HepG2 (cell line): ENCODE measurements around the gene PRM2. TPM values are rescaled to one million over a fixed set of nuclear protein-coding genes. Genes with fewer than 3 reads are reported as not detected.
A peak's percentile ranks its signal among the peaks of the same experiment; 100 is the strongest.

Experiments
- ARHGAP35 ChIP-seq: sonication (generic); formaldehyde crosslinking; IDR thresholded peaks from 2 replicates; pipeline ENCODE4 v1.9.0; 2022; ENCODE audit warnings: mild to moderate bottlenecking, inconsistent platforms, moderate library complexity, missing genetic modification reagents, borderline replicate concordance
- ATF1 ChIP-seq: IDR thresholded peaks from 2 replicates; pipeline ENCODE4 v1.6.1; 2016; ENCODE audit warnings: mild to moderate bottlenecking, control low read depth
- ATF7-NPFF ChIP-seq: sonication (generic); formaldehyde crosslinking; IDR thresholded peaks from 2 replicates; pipeline ENCODE4 v1.8.1; 2023; ENCODE audit warnings: mild to moderate bottlenecking, low read depth, missing genetic modification reagents, moderate library complexity
- ATRX ChIP-seq: sonication (generic); formaldehyde crosslinking; IDR thresholded peaks from 2 replicates; pipeline ENCODE4 v1.4.0; 2020; ENCODE audit warnings: missing genetic modification reagents, borderline replicate concordance
- CBX1 ChIP-seq: IDR thresholded peaks from one replicate; pipeline ENCODE4 v1.6.1; 2016; ENCODE audit warnings: antibody characterized with exemption, low read depth
- DZIP1 ChIP-seq: sonication (generic); formaldehyde crosslinking; IDR thresholded peaks from 2 replicates; pipeline ENCODE4 v1.5.0; 2020; ENCODE audit warnings: mild to moderate bottlenecking, missing genetic modification reagents
- HNF4G ChIP-seq, 2 experiments: sonication (generic) in 1 of 2; formaldehyde crosslinking in 1 of 2; IDR thresholded peaks; 2 replicates each; pipeline versions ENCODE4 v1.4.0 to v1.6.1; 2011 to 2020; ENCODE audit warnings: borderline replicate concordance in 2 of 2, low read depth in 2 of 2, mild to moderate bottlenecking in 2 of 2, low read length in 1 of 2, missing genetic modification reagents in 1 of 2, moderate library complexity in 1 of 2
- HNRNPH1 ChIP-seq: fragments of 200-400 bp; formaldehyde crosslinking; optimal IDR thresholded peaks from 2 replicates; pipeline ENCODE3; 2017; ENCODE audit warnings: mild to moderate bottlenecking, low read depth, low read length
- HOMEZ ChIP-seq: IDR thresholded peaks from 2 replicates; pipeline ENCODE4 v1.6.1; 2016; ENCODE audit warnings: low read depth
- MIER3 ChIP-seq: IDR thresholded peaks from 2 replicates; pipeline ENCODE4 v1.6.1; 2016; ENCODE audit warnings: missing compliant biosample characterization, borderline replicate concordance
- NAIF1 ChIP-seq: sonication (generic); formaldehyde crosslinking; IDR thresholded peaks from 2 replicates; pipeline ENCODE4 v1.5.0; 2020; ENCODE audit warnings: mild to moderate bottlenecking, missing genetic modification reagents, borderline replicate concordance
- NR2F1 ChIP-seq, 2 experiments: fragments of 450-650 bp in 1 of 2; formaldehyde crosslinking in 1 of 2; IDR thresholded peaks; 2 replicates each; pipeline versions ENCODE4 v1.5.0 to v1.6.1; 2016 to 2020; ENCODE audit warnings: mild to moderate bottlenecking in 1 of 2, missing compliant biosample characterization in 1 of 2, missing genetic modification reagents in 1 of 2, moderate library complexity in 1 of 2
- RBM39 ChIP-seq: fragments of 200-400 bp; formaldehyde crosslinking; IDR thresholded peaks from one replicate; pipeline ENCODE4 v1.6.1; 2018; ENCODE audit warnings: antibody characterized with exemption, mild to moderate bottlenecking, low read depth, low read length; ENCODE audit not compliant: poor library complexity, severe bottlenecking
- RXRB ChIP-seq: IDR thresholded peaks from 2 replicates; pipeline ENCODE4 v1.6.1; 2016; ENCODE audit warnings: borderline replicate concordance, missing genetic modification reagents, missing compliant biosample characterization
- SMAD3 ChIP-seq: sonication (generic); formaldehyde crosslinking; IDR thresholded peaks from 2 replicates; pipeline ENCODE4 v1.4.0; 2020; ENCODE audit warnings: missing genetic modification reagents
- SMARCE1 ChIP-seq: fragments of 450-650 bp; IDR thresholded peaks from 2 replicates; pipeline ENCODE4 v1.6.1; 2017; ENCODE audit warnings: borderline replicate concordance
- ZBTB14 ChIP-seq: sonication (generic); formaldehyde crosslinking; IDR thresholded peaks from 2 replicates; pipeline ENCODE4 v1.4.0; 2020; ENCODE audit warnings: missing genetic modification reagents
- ZNF543 ChIP-seq: sonication (generic); formaldehyde crosslinking; IDR thresholded peaks from 2 replicates; pipeline ENCODE4 v1.4.0; 2020; ENCODE audit warnings: mild to moderate bottlenecking, missing genetic modification reagents
- ZNF615 ChIP-seq: sonication (generic); formaldehyde crosslinking; IDR thresholded peaks from 2 replicates; pipeline ENCODE4 v1.5.0; 2020; ENCODE audit warnings: mild to moderate bottlenecking, missing genetic modification reagents, borderline replicate concordance
- polyA plus RNA-seq, 8 experiments: library from polyadenylated mRNA; depleted of rRNA in 3 of 8; stranded (reverse) in 7 of 8; unstranded in 1 of 8; fragments of >200 nt; fragmentation: Illumina TruSeq in 4 of 8; extraction: Trizol in 4 of 8; gene quantifications; 2 replicates each; pipeline versions ENCODE4 v1.2.1 to v1.2.3, GENCODE V29; 2011 to 2016; ENCODE audit warnings: low read depth in 4 of 8, missing spikeins in 1 of 8, mixed read lengths in 1 of 8; ENCODE audit not compliant: insufficient read depth in 1 of 8
- total RNA-seq, 5 experiments: library from RNA; depleted of rRNA; stranded (reverse); fragments of >200 nt; fragmentation: Illumina TruSeq; extraction: Trizol; gene quantifications; 2 replicates each; pipeline ENCODE4 v1.2.3, GENCODE V29; 2016; ENCODE audit warnings: low read depth in 1 of 5
- TF ChIP-seq, protein P1 (sequence below): sonication (generic); formaldehyde crosslinking; IDR thresholded peaks from 2 replicates; pipeline ENCODE4 v1.5.1; 2020; ENCODE audit warnings: missing genetic modification reagents, mild to moderate bottlenecking, borderline replicate concordance
- TF ChIP-seq, protein P2 (sequence below): sonication (generic); formaldehyde crosslinking; IDR thresholded peaks from 2 replicates; pipeline ENCODE4 v1.8.0; 2022; ENCODE audit warnings: mild to moderate bottlenecking, missing genetic modification reagents, moderate library complexity

PRM2 gene
- total and polyA plus RNA-seq, 2 of the 13 experiments (the other 11 are each of a cell fraction or from before 2014, with no cell fraction given): 0.54 TPM; not detected in 1

- no peak for TF ChIP-seq SMAD3 (CRISPR knock-in tag)
- TF ChIP-seq RBM39: peak; percentile 80
- no peak for TF ChIP-seq ATRX (CRISPR knock-in tag)
- 0 out of 2 replicates have a peak, but pooled peaks have one; percentile 10 for TF ChIP-seq MIER3 (CRISPR knock-in tag)
- no peak for TF ChIP-seq HOMEZ (CRISPR knock-in tag)
- TF ChIP-seq RXRB: no peak; the same call in 1 of the 2 replicates
- TF ChIP-seq ATF7-NPFF (CRISPR knock-in tag): 0 out of 2 replicates have a peak, but pooled peaks have one; percentile 71
- TF ChIP-seq ATF1 (CRISPR knock-in tag): no peak; the same call in 1 of the 2 replicates
- TF ChIP-seq, protein P1, sequence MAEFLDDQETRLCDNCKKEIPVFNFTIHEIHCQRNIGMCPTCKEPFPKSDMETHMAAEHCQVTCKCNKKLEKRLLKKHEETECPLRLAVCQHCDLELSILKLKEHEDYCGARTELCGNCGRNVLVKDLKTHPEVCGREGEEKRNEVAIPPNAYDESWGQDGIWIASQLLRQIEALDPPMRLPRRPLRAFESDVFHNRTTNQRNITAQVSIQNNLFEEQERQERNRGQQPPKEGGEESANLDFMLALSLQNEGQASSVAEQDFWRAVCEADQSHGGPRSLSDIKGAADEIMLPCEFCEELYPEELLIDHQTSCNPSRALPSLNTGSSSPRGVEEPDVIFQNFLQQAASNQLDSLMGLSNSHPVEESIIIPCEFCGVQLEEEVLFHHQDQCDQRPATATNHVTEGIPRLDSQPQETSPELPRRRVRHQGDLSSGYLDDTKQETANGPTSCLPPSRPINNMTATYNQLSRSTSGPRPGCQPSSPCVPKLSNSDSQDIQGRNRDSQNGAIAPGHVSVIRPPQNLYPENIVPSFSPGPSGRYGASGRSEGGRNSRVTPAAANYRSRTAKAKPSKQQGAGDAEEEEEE (CRISPR knock-in tag): no peak
- TF ChIP-seq ZNF543 (CRISPR knock-in tag): 0 out of 2 replicates have a peak, but pooled peaks have one; percentile 13
- TF ChIP-seq, protein P2, sequence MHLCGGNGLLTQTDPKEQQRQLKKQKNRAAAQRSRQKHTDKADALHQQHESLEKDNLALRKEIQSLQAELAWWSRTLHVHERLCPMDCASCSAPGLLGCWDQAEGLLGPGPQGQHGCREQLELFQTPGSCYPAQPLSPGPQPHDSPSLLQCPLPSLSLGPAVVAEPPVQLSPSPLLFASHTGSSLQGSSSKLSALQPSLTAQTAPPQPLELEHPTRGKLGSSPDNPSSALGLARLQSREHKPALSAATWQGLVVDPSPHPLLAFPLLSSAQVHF: no peak
- no peak for TF ChIP-seq SMARCE1
- TF ChIP-seq CBX1: peak; percentile 21
- TF ChIP-seq HNRNPH1: peak; percentile 50
- no peak for TF ChIP-seq HNF4G (IDR thresholded peaks at IDR 0.05; ENCODE audit: borderline replicate concordance, low read depth, low read length)
- TF ChIP-seq HNF4G (CRISPR knock-in tag; IDR thresholded peaks at IDR 0.05; ENCODE audit: borderline replicate concordance, low read depth): no peak; the same call in 1 of the 2 replicates
- no peak for TF ChIP-seq NR2F1 (CRISPR knock-in tag; IDR thresholded peaks at IDR 0.05)
- no peak for TF ChIP-seq DZIP1 (CRISPR knock-in tag)
- no peak for TF ChIP-seq ZNF615 (CRISPR knock-in tag)
- TF ChIP-seq NAIF1 (CRISPR knock-in tag): no peak
- TF ChIP-seq ZBTB14 (CRISPR knock-in tag): no peak
- TF ChIP-seq ARHGAP35 (CRISPR knock-in tag): peak; percentile 92
Measured at GRCh38 chr16:11297492-11298142, 21.3 kb upstream of the PRM2 start (continued).
